ENCODE data around the gene IL9.

DNA sequence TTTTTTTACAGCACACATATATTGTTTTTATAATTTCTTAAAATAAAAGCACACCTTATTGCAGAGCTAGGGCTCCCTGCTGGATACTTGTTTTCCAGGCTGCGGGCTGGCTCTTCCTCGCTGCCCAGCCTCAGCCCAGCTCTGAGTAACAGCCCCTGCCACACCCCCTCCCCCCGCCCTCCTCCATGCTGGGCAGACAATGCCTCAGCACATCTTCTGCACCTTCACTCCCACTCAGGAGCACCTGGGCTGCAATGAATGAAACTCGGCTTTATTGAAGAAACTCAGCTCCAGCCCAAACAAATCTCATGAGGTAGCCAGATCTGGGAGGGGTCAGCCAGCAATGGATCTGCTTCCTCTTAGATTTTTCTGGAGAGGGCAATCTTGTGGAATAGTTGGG lies 9.5 kb downstream of the IL9 start:
- TF ChIP-seq EZH2 (IDR thresholded peaks at IDR 0.05) (no peak), POLR2AphosphoS5 (IDR thresholded peaks at IDR 0.05; ENCODE audit: borderline replicate concordance, low read depth, low read length) (no peak), FOXP2 (optimal IDR thresholded peaks at IDR 0.05; ENCODE audit: control extremely low read depth, extremely low read length, insufficient read depth) (no peak)
